ENCODE measurements around the gene S100A1. TPM values are rescaled to one million over a fixed set of nuclear protein-coding genes. Genes with fewer than 3 reads are reported as not detected.
A peak's percentile ranks its signal among the peaks of the same experiment; 100 is the strongest.

The S100A1 gene
- total and polyA plus RNA-seq, 2 of the 8 experiments (the other 6 are each of a cell fraction or from before 2014, with no cell fraction given), result 2.0 TPM; not detected in 1

DNA sequence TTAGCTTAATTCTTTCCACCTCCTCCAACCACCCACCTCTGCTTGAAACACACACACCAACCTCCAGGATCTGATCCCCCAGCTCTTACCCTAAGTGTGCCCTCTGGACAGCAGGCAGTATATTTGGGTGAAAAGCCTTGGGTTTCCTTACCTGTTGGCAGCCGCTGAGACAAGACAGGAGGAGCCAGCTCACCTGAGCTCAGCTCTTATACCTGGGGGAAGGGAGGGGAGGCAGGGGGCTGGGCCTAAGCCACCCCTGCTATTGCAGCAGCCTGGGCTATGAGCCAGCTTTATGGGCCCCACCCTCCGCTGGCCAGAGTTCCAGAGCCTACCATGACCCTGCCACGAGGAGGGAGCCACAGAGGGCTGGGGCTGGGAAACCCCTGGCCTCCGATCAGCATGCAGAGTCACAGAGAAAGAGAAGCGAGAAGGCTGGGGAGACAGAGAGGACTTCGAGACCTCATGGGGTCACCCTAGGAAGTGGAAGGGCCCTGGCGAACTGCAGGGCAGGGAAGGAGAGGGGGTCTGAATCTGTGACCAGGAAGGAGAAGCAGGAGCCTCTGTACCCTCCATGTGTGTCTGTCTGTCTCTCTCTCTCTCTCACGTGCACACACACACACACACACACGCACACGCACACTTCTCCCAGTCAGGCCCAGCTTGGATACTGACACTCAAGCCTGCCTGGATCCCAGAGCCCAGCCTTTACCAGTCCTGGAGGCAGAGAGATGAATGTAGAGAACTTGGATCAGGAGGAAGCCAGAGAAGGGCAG, 11.9 kb upstream of the S100A1 start, which contains the start of gene S100A14:
Gene S100A14 (minus strand): TSS at position 182 of the 773 bp plus-strand sequence. CDS start 467 bp downstream, outside the sequence.
- no peak for DNase-seq (ENCODE audit: low read depth in 1 of 2, low spot score in 2 of 2)
- peak within 1 kb of the TSS; percentile 71 for H3K18ac ChIP-seq (ENCODE audit: extremely low read depth, low read length)
- ChIA-PET POLR2A (ENCODE audit: partially characterized antibody) (interaction anchor here (0.5 to 15.3 kb wide), 4 partner anchors 12 to 83 kb away, joined by 3 to 261 read pairs (median 4); partner anchors contain the start of genes CHTOP, S100A1 and S100A13), CTCF (ENCODE audit: partially characterized antibody) (interaction anchor here (0.6 to 15.9 kb wide), 20 partner anchors 9 to 263 kb away, joined by 3 to 224 read pairs (median 6); partner anchors contain the start of genes S100A1, S100A13, S100A2 and S100A6)
- no peak within 1 kb of the TSS for H3K4me3 ChIP-seq (ENCODE audit: extremely low read depth in 1 of 4, insufficient read depth in 2 of 4, low read depth in 3 of 4, low read length in 4 of 4)
- H3K23ac ChIP-seq (ENCODE audit: insufficient read length), result no peak within 1 kb of the TSS
- H3K9ac ChIP-seq (replicated peaks in 1 of 4; ENCODE audit: extremely low read depth in 1 of 4, low read depth in 3 of 4, low read length in 3 of 4), result no peak within 1 kb of the TSS
- no peak for FAIRE-seq
- no peaks in the 10 kb centered on the region; a peak in 1 of 7 replicates for H3K27me3 ChIP-seq (replicated peaks in 1 of 4; ENCODE audit: control insufficient read depth in 3 of 4, extremely low read depth in 1 of 4, insufficient read depth in 3 of 4, low read length in 3 of 4)
- H3K79me1 ChIP-seq (ENCODE audit: low read depth, low read length), result no peaks in the 10 kb centered on the region
- H2BK12ac ChIP-seq (ENCODE audit: low read depth, low read length), result peak within 1 kb of the TSS; percentile 80; the same call in 1 of the 2 replicates
- no peak within 1 kb of the TSS for H4K5ac ChIP-seq (ENCODE audit: insufficient read length, low read depth, low read length)
- H3K36me3 ChIP-seq (ENCODE audit: control insufficient read depth in 2 of 4, insufficient read depth in 4 of 4, low read length in 3 of 4), result peaks cover 0 to 6% (median 0%) of the 10 kb centered on the region in 4 experiments; a peak in 4 of 8 replicates
- H3K79me2 ChIP-seq (ENCODE audit: control insufficient read depth in 1 of 2, insufficient read depth in 2 of 2, low read length in 2 of 2), result no peaks in the 10 kb centered on the region
- H3K56ac ChIP-seq (replicated peaks; ENCODE audit: insufficient read length, low read depth, low read length), result no peak within 1 kb of the TSS
- H2AK5ac ChIP-seq (ENCODE audit: low read depth, low read length), result peak within 1 kb of the TSS; percentile 40; the same call in 1 of the 2 replicates
- H2BK5ac ChIP-seq (ENCODE audit: low read depth, low read length), result 0 out of 2 replicates have a peak within 1 kb of the TSS, but pooled peaks have one; percentile 44
- H3K14ac ChIP-seq (ENCODE audit: insufficient read length), result no peak within 1 kb of the TSS
- peaks cover 0 to 21% (median 11%) of the 10 kb centered on the region in 4 experiments; a peak in 6 of 7 replicates for H3K4me1 ChIP-seq (replicated peaks in 1 of 4; ENCODE audit: control insufficient read depth in 3 of 4, insufficient read depth in 4 of 4, low read length in 3 of 4)
- peaks cover 3% of the 10 kb centered on the region for H3K23me2 ChIP-seq (ENCODE audit: low read depth, low read length)
- no peak within 1 kb of the TSS; the same call in none of the 2 replicates for H4K8ac ChIP-seq (ENCODE audit: extremely low read depth, insufficient read depth, low read length)
- no peaks in the 10 kb centered on the region for H3K9me3 ChIP-seq (ENCODE audit: insufficient read depth in 2 of 2, low read depth in 1 of 2, low read length in 1 of 2)
- H2BK20ac ChIP-seq (ENCODE audit: low read length), result peak within 1 kb of the TSS; percentile 72
- TF ChIP-seq TAF1 (IDR thresholded peaks at IDR 0.05; ENCODE audit: low read depth, low read length), result 0 out of 2 replicates have a peak, but pooled peaks have one; percentile 21
- no peak for TF ChIP-seq GABPA (IDR thresholded peaks at IDR 0.05; ENCODE audit: borderline replicate concordance, insufficient read depth, low read length)
- H4K91ac ChIP-seq (replicated peaks; ENCODE audit: insufficient read length, low read length), result peak within 1 kb of the TSS; percentile 81
- WGBS, 2 experiments (ENCODE audit: extremely low coverage in 1 of 2, insufficient coverage in 1 of 2, insufficient read length in 1 of 2, insufficient replicate concordance in 2 of 2, low coverage in 1 of 2, low lambda C conversion rate in 2 of 2, missing lambda C conversion rate in 1 of 2), result 72% methylated on average over 9 of the region's 10 CpGs; no CpG with 5 or more reads in 1 of the 2 experiments
- H2BK15ac ChIP-seq (ENCODE audit: low read length), result peak within 1 kb of the TSS; percentile 88; the same call in 1 of the 2 replicates
- no peak within 1 kb of the TSS for H2BK120ac ChIP-seq (replicated peaks; ENCODE audit: low read depth, low read length)
- H3K4me2 ChIP-seq (ENCODE audit: insufficient read depth in 1 of 2, low read depth in 2 of 2, low read length in 2 of 2), result no peak within 1 kb of the TSS
- no peak within 1 kb of the TSS for H3K4ac ChIP-seq (replicated peaks; ENCODE audit: insufficient read length, low read depth, low read length)
- no peak within 1 kb of the TSS for H3K27ac ChIP-seq (ENCODE audit: low read depth, low read length)
- no peak within 1 kb of the TSS for H2AFZ ChIP-seq (ENCODE audit: low read length)
- H4K20me1 ChIP-seq (replicated peaks in 1 of 2; ENCODE audit: control insufficient read depth in 1 of 2, insufficient read depth in 2 of 2, low read length in 2 of 2), result no peaks in the 10 kb centered on the region

All from H1 (cell line).